SHP77 treated with DMSO at 0.1 percent for 48 hours (cell line): Measurements from ENCODE around the gene MCOLN2.
"Not testable (repeated sequence)": the region's sequence is repeated elsewhere in the genome, so short reads cannot be mapped to it uniquely, and the experiment has no call there.

ENCODE experiments used
- DNase-seq: peaks from one replicate; lab custom pipeline; 2025; lab: John Stamatoyannopoulos, UW

MCOLN2 gene

DNA sequence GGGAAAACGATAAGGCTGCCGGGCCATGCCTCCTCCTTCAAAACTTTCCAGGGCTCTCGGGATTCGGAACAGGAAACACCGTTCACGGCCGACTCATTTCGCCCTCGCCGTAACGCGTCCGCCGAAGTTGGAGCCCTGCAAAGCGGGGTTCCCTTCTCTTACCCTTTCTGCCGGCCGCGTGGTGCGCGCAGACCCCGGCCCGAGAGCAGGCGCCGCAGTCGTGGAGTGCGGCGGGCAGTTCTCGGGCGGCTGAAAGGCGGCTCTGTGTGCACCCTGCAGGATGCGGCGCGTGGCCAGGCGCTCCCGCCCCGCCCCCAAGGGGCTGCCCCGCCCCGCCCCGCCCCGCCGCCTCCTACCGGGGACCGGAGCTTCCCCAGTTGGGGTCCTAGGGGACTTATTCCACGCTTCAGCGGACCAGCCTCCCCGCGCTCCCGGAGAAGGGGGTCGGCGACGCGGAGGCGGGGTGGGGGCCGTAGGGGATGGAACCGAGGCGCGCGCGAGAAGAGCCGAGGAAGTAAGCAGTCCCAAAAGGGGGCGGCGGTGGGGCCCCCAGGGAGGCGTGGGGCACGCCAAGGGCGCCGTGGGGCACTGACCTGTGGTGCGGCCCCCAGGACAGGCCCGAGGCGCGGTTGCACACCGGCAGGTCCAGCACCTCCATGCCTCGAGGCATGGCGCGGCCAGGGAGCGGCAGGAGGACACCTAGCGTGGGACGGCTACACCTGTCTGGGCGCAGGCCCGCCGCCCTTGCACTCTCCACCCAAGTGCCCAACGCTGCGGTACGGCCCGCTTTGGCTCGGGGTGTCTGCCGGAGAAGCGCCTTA, at the start of gene MCOLN2:
MCOLN2 (minus strand) TSS at position 268 of the 821 bp plus-strand sequence; CDS start at position 27, 241 bp downstream.
- DNase-seq, result no peak

DNA sequence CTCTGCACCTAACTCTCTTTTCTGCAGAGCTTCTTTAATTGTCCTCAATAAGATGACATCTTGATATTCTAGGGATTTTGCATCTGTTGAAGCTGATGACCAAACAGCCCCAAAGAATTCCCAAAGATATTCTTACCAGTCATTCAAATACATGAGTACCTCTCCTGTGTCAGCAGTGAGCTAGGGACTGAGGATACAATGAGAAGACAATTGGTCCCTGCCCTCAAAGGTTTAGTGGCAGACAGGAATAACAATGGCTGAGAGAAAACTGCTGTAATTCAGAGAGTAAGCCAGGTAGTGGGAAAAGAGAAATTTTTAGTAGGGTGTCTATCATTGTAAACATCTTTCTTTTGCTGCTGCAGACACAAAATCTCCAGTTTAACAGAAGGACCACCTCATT, 45.5 kb upstream of the MCOLN2 start:
- DNase-seq, result no peak

DNA sequence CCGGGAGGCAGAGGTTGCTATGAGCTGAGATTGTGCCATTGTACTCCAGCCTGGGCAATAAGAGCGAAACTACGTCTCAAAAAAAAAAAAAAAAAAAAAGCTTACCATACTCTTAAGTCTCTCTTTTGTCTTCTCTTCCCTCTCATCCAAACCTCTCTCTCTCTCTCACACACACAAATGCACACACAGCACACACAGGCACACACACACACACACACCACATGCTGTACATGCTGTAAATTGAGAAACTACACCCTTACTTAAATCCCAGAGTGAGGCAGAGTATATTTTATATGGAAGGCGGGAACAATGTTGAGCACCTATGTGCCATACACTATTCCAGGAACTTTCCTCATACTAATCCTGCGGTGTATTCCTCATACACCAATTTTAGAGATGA, 44.9 kb upstream of the MCOLN2 start:
- no peak for DNase-seq

DNA sequence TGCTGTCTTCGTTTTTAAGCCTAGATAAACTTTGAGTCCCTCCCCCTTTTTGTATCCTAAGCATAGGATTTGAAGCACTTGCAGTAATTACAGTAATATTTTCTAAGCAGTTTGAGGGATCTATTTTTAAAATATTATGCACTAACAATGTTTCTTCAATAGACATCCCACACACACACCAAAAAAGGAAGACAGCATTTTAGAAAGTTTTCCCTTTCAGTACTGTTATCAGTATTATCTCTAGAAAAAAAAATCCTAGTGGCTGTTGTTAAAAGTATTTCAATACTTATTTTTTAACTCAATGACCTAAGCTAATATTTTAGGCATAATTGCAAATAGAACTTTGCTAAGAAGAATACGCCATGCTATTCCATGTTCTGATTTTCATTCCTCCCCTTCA, 36.3 kb upstream of the MCOLN2 start:
- DNase-seq, result no peak

- no peak for DNase-seq
Measured at GRCh38 chr1:85030536-85030935, 33.6 kb upstream of the MCOLN2 start.

GRCh38 chr1:85028151-85028550, 31.2 kb upstream of the MCOLN2 start:
- no peak for DNase-seq

DNA sequence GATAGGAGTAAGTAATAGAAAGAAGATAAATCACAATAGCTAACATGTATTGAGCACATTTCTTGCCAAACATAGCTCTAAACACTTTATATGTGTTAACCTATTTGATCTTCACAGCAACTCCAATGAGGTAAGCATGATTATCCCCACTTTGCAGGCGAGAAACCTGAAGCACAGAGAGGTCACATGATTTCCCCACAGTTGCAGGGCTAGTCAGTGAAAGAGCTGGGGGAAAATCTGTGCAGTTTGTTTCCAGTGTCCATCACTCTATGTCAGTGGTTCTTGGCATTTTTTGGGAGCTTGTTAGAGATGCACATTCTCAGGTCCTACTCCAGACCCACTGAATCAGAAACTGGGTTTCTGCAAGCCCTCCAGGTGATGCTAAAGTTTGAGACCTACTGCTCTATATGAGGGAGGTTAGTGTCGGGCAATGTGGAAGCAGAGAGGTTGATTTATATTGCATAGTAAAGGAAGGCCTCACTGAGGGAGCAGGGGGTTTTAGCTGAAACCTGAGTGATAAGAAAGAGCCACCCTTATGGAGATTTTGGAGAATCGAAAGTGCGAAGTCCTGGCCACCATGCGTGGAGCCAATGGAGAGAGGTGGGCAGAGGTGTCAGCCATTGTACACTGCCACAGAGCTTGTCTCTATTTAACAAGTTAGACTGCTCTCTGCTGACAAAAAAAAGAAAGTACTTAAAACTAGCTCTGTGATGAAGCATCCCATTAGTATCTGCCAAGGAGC, 30.5 kb upstream of the MCOLN2 start:
- DNase-seq, result no peak

DNA sequence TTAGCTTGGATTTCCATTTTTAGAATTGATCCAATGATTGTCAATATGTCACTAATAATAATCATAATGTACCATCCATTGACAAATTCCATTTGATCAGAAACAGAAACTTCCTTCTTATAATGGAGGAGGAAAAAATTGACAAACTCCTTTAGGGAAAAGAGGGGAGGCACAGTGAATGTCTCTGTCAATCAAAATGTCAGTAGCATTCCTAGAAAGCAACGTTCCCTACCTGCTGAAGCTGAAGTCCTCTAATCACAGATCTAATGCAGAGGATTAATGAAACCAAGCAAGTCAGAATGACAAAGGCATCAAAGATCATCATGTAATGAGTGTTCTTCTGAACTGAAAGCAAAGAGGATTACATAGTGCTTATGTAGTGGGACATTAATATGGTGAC, 29.0 kb upstream of the MCOLN2 start:
- no peak for DNase-seq

DNA sequence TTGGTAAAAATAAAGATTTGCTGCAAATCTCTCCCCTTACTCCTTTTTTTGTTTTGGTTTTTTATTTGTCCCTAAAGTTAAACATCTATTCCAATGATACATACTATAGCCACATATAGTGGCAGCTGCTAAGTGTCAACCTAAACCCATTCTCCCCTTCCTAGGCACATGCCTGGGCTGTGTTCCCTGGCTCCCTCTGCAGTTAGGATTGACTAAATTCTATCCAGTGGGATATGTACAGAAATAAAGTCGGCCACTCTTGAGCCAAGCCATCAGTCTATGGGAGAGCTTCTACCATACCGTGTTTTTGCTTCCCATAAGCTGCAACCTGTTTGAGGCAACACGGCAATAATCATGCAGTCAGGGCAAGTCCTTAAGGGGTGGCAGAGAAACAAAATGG, 27.8 kb upstream of the MCOLN2 start:
- DNase-seq, result no peak

DNA sequence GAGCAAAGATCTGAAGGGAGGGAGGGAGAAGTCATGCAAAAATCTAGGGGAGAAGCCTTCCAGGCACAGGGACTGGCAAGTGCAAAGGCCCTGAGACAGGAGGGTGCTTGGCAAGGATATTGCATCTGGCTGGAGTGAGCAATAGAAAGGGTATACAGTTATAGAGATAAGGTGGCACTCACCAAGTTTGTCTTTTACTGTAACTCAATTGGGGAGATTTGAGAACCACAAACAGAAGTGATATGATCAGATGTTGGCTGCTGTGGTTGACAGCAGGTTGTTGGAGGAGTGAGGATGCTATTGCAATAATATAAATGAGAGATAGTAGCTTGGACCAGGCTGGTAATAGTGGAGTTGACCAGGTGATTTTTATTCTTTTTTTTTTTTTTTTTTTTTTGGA, 25.8 kb upstream of the MCOLN2 start:
- DNase-seq, result no peak

DNA sequence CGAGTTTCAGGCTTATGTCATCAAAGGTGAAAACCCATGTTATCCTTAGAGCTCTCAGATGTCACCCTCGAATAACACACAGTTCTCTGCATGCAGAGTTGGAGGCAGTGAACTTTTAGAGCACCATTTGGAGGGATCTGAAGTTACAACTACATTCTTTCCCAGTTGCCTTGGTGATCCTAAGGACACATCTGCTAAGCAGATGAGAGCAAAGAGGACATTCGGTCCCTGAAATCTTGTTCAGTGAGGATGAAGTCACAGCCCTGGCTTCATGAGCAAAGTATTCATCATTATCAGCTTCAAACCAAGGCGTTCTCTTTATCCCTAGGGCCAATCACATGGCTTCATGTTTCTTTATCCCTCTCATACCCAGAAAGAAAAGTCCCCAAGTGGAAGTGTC, 23.1 kb upstream of the MCOLN2 start:
- DNase-seq, result no peak

- DNase-seq, result no peak
Measured at GRCh38 chr1:85015826-85016225, 18.9 kb upstream of the MCOLN2 start.

DNA sequence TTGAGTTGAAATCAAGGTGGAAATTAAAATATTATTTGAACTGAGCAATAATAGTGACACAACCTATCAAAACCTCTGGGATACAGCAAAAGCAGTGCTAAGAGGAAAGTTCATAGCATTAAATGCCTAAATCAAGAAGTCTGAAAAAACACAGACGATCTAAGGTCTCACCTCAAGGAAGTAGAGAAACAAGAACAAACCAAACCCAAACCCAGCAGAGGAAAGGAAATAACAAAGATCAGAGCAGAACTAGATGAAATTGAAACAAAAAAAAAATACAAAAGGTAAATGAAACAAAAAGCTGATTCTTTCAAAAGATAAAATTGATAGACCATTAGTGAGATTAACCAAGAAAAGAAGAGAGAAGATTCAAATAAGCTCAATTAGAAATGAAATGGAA, 8.7 kb upstream of the MCOLN2 start:
- not testable (repeated sequence) for DNase-seq

- no peak for DNase-seq
Measured at GRCh38 chr1:85001742-85002141, 4.8 kb upstream of the MCOLN2 start.

GRCh38 chr1:84998642-84999280, 1.8 kb upstream of the MCOLN2 start:
- no peak for DNase-seq

GRCh38 chr1:84997667-84998600, 1.0 kb upstream of the MCOLN2 start:
- DNase-seq, result no peak

GRCh38 chr1:84995484-84996334, 1.2 kb downstream of the MCOLN2 start:
- DNase-seq, result no peak

GRCh38 chr1:84991097-84991920, 5.6 kb downstream of the MCOLN2 start:
- DNase-seq, result no peak

GRCh38 chr1:84988588-84988987, 8.3 kb downstream of the MCOLN2 start:
- DNase-seq, result no peak

- DNase-seq, result not testable (repeated sequence)
Measured at GRCh38 chr1:84986561-84986960, 10.4 kb downstream of the MCOLN2 start.
